ENCODE results near the gene SERTM2.

Gene SERTM2

GRCh38 chrX:111560801-111561200 lies 49.4 kb downstream of the SERTM2 start:
- no peak for DNase-seq

- no peak for DNase-seq
Observed at GRCh38 chrX:111561851-111562250, 50.4 kb downstream of the SERTM2 start.

- no peak for DNase-seq
Observed at GRCh38 chrX:111567542-111568255, 56.3 kb downstream of the SERTM2 start.

GRCh38 chrX:111568354-111568753 lies 56.9 kb downstream of the SERTM2 start:
- DNase-seq: no peak

GRCh38 chrX:111568817-111569216 lies 57.4 kb downstream of the SERTM2 start:
- no peak for DNase-seq
